Measurements from ENCODE around the gene OR10R2.

Gene OR10R2

GRCh38 chr1:158516966-158517365, 44.9 kb downstream of the OR10R2 start:
- Histone ChIP-seq H3K4me3 (replicated peaks; ENCODE audit: insufficient read depth, low read length) (no peak overlapping the region), H3K27me3 (ENCODE audit: insufficient read depth, poor library complexity, severe bottlenecking) (no peaks in the 10 kb centered on the region), H3K27ac (replicated peaks) (no peak overlapping the region)
- no peak for DNase-seq (ENCODE audit: low read depth in 1 of 2, low spot score in 1 of 2)
- TF ChIP-seq REST (IDR thresholded peaks at IDR 0.05; ENCODE audit: insufficient replicate concordance, low read depth) (no peak), SPI1 (IDR thresholded peaks at IDR 0.05; ENCODE audit: borderline replicate concordance, low read depth) (no peak), GABPA (IDR thresholded peaks at IDR 0.05; ENCODE audit: low read depth) (no peak), POLR2AphosphoS5 (IDR thresholded peaks at IDR 0.05; ENCODE audit: low read depth) (no peak)
- TF ChIP-seq, protein P1, sequence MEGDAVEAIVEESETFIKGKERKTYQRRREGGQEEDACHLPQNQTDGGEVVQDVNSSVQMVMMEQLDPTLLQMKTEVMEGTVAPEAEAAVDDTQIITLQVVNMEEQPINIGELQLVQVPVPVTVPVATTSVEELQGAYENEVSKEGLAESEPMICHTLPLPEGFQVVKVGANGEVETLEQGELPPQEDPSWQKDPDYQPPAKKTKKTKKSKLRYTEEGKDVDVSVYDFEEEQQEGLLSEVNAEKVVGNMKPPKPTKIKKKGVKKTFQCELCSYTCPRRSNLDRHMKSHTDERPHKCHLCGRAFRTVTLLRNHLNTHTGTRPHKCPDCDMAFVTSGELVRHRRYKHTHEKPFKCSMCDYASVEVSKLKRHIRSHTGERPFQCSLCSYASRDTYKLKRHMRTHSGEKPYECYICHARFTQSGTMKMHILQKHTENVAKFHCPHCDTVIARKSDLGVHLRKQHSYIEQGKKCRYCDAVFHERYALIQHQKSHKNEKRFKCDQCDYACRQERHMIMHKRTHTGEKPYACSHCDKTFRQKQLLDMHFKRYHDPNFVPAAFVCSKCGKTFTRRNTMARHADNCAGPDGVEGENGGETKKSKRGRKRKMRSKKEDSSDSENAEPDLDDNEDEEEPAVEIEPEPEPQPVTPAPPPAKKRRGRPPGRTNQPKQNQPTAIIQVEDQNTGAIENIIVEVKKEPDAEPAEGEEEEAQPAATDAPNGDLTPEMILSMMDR (IDR thresholded peaks at IDR 0.05; ENCODE audit: insufficient read depth, low read length) = no peak

- DNase-seq (ENCODE audit: low read depth in 1 of 2, low spot score in 1 of 2) = no peak
- Histone ChIP-seq H3K27ac (replicated peaks) (no peak overlapping the region), H3K27me3 (ENCODE audit: insufficient read depth, poor library complexity, severe bottlenecking) (no peaks in the 10 kb centered on the region), H3K4me3 (replicated peaks; ENCODE audit: insufficient read depth, low read length) (no peak overlapping the region)
- no peak for TF ChIP-seq GABPA (IDR thresholded peaks at IDR 0.05; ENCODE audit: low read depth)
- no peak for TF ChIP-seq SPI1 (IDR thresholded peaks at IDR 0.05; ENCODE audit: borderline replicate concordance, low read depth)
- TF ChIP-seq, protein P1 (IDR thresholded peaks at IDR 0.05; ENCODE audit: insufficient read depth, low read length) = no peak
- TF ChIP-seq POLR2AphosphoS5 (IDR thresholded peaks at IDR 0.05; ENCODE audit: low read depth) = no peak
- TF ChIP-seq REST (IDR thresholded peaks at IDR 0.05; ENCODE audit: insufficient replicate concordance, low read depth) = no peak
Observed at GRCh38 chr1:158520021-158520420, 48.0 kb downstream of the OR10R2 start.

GRCh38 chr1:158520955-158521665, 49.1 kb downstream of the OR10R2 start:
- TF ChIP-seq, protein P1 (IDR thresholded peaks at IDR 0.05; ENCODE audit: insufficient read depth, low read length) = no peak
- no peak for DNase-seq (ENCODE audit: low read depth in 1 of 2, low spot score in 1 of 2)
- Histone ChIP-seq H3K4me3 (replicated peaks; ENCODE audit: insufficient read depth, low read length) (no peak overlapping the region), H3K27ac (replicated peaks) (no peak overlapping the region), H3K27me3 (ENCODE audit: insufficient read depth, poor library complexity, severe bottlenecking) (no peaks in the 10 kb centered on the region)

DNA sequence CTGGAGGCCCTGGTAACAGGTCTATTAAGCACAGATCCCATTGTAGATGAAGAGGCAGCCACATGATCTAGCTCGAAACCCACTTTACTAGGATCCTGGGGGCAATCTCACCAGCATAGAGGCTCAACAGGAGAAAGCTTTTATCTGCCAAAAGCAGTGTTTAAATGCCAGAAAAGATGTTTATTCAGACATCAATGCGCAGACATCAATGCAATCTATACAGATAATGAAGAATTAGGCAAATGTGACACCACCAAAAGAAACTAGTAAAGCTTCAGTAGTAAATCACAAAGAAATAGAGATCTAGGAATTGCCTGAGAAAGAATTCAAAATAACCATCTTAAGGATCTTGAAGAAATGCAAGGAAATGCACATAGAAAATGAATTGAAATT, 49.6 kb downstream of the OR10R2 start:
- no peak overlapping the region for H3K27ac ChIP-seq (replicated peaks)
- H3K4me3 ChIP-seq (replicated peaks; ENCODE audit: insufficient read depth, low read length) = no peak overlapping the region
- no peaks in the 10 kb centered on the region for H3K27me3 ChIP-seq (ENCODE audit: insufficient read depth, poor library complexity, severe bottlenecking)
- TF ChIP-seq, protein P1 (IDR thresholded peaks at IDR 0.05; ENCODE audit: insufficient read depth, low read length) = no peak
- TF ChIP-seq GABPA (IDR thresholded peaks at IDR 0.05; ENCODE audit: low read depth) = no peak
- TF ChIP-seq SPI1 (IDR thresholded peaks at IDR 0.05; ENCODE audit: borderline replicate concordance, low read depth) = no peak
- no peak for TF ChIP-seq REST (IDR thresholded peaks at IDR 0.05; ENCODE audit: insufficient replicate concordance, low read depth)
- no peak for TF ChIP-seq POLR2AphosphoS5 (IDR thresholded peaks at IDR 0.05; ENCODE audit: low read depth)
- no peak for DNase-seq (ENCODE audit: low read depth in 1 of 2, low spot score in 1 of 2)
